ENCODE results near the gene CNGA3.

DNA sequence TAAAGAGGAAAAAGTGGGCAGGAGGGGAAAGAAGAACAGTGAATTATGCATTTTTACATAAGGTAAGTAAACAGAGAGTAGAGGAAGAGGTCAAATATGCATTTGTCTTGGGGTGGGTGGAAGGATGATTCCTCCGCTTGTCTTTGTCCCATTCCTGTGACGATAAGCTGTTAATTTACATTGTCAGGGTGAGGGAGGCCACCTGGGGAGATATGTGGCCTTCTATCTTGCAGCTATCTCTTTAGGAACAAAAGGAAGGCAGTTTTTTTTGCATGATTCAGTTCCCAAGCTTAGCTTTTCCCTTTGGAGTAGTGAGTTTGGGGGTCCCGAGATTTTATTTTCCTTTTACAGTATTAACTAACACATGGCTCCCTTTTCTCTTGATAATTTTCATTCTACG, 96.2 kb downstream of the CNGA3 start:
- no peak for TF ChIP-seq CTCF (IDR thresholded peaks at IDR 0.05; ENCODE audit: insufficient read depth, low read length)
- no peak for TF ChIP-seq POLR2AphosphoS5 (IDR thresholded peaks at IDR 0.05; ENCODE audit: low read depth)
- no peak for TF ChIP-seq REST (IDR thresholded peaks at IDR 0.05; ENCODE audit: insufficient replicate concordance, low read depth)

All from HL-60 (cell line).